NCI-H2029 (cell line): ENCODE measurements around the gene DYNC1LI1.
"Not testable (repeated sequence)": the region's sequence is repeated elsewhere in the genome, so short reads cannot be mapped to it uniquely, and the experiment has no call there.

ENCODE experiments used
- DNase-seq: peaks from one replicate; lab custom pipeline; 2025; lab: John Stamatoyannopoulos, UW

The DYNC1LI1 gene

DNA sequence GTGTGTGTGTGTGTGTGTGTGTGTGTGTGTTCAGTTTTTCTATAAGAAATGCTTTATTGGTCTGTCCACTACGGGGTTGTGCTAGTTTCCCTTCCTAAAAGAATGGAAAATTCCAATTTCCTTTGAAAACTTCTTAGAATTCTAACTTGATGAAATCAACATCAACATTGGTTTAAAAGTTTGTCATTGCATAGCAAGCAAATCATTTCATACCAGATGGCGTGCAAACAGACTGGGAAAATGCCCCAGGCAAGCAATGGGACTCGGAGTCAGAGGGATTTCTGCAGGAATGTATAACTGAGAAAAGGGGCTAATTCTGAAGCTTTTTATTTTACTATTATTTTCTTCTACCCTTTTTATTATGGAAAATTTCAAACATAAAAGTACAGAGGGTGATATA is 13.1 kb upstream of the DYNC1LI1 start:
- DNase-seq: no peak

DNA sequence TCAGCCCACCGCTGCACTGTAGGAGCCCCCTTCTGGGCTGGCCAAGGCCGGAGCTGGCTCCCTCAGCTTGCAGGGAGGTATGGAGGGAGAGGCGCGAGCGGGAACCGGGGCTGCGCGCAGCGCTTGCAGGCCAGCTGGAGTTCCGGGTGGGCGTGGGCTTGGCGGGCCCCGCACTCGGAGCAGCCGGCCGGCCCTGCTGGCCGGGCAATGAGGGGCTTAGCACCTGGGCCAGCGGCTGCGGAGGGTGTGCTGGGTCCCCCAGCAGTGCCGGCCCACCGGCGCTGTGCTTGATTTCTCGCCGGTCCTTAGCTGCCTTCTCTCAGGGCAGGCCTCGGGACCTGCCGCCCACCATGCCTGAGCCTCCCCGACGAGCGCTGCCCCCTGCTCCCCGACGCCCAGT is 8.0 kb upstream of the DYNC1LI1 start:
- DNase-seq: not testable (repeated sequence)

DNA sequence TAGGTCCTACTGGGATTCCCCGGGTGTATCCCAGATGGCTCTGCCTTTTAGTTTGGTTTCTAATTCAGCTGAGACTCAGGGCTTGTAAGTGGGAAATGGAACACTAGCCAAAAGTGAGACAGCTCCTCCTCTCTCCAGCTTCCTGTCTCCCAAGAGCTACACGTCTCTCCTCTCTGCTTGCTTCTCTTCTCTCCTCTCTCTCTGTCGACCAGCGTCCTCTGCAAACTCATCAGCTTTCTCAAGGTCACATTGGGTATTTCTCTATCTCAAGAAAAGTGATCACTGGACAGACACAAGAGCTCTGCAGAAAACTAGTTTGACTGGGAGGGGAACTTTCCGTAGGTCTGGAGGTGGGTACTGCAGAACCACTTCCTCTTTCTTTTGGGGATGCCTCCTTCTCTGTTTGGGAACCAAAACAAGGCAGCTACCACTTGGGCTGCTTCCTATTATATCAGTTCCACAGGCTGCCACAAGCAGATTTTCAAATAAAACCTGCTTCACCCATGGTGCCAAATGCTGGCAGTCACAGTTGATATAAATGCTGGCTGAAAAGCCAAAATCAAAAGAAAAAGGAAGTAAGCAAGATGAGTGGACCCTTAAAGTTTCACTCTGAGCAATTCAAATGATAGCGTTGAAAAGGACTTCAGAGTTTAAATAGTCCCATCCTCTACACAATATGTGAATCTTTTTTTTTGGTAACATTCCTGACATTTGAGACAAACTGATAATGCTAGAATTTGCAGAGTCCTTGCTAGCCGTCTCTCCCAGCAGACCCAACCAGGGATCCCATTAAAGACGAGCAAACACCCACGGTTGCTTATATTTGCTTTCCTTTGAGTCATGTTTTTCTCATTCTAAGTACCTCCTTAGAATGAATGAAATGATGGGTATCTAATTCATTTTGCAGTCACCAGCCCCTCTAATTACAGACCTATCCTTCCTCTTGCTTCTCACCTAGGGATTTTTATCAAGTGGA is 7.2 kb upstream of the DYNC1LI1 start:
- DNase-seq: peak; percentile 29

DNA sequence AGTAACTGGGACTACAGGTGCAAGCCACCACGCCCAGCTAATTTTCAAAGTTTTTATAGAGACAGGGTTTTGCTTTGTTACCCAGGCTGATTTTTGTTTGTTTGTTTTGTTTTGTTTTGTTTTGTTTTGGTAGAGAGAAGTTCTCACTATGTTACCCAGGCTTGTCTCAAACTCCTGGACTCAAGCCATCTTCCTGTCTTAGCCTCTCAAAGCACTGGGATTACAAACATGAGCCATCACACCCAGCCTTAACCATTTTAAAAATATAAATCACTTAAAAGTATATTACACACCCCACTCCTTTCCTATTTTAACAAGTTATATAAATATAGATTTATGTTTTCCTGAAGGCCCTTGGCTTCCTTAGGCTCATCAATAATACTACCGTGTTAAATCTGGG is 6.5 kb upstream of the DYNC1LI1 start:
- no peak for DNase-seq

DNA sequence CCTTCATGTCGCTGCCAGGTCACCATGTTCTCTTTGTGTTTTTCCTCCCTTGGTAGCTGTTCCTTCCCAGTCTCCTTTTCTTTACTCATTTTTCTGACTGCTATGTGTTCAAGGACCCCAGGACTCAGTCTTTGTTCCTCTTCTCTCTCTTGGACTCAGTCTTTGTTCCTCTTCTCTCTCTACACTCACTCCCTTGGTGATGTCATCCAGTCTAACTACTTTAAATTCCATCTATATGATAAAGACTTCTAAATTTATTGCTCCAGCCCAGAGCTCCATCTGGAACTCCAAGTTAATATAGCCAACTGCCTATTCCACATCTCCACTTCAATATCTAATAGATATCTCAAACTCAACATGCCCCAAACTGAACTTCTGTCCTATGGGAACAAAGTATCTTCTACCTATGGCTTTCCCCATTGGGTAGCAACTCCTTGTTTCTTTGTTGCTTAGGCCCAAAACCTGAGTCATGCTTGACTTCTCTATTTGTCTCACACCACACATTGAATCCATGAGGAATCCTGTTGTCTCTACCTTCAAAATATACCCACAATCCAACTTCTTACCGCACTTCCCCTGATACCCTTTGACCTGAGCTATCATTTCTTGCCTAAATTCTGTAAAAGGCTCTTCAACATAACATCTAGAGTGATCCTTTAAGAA is 4.9 kb upstream of the DYNC1LI1 start:
- no peak for DNase-seq

DNA sequence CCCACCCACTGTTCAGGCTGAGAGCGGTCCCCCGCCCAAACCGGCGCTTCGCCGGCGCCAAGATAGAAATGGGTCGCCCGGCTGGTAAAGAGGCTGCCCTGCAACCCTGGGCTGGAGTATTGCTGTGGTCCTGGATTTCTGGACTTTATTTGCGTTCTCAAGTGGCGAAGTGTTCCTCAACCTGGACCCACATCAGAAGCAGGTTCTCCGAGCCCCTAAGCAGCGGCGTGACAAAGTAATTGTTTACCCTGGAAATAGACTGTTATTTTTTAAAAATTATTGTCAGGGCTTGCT is 481 bp upstream of the DYNC1LI1 start:
- peak; percentile 62 for DNase-seq

DNA sequence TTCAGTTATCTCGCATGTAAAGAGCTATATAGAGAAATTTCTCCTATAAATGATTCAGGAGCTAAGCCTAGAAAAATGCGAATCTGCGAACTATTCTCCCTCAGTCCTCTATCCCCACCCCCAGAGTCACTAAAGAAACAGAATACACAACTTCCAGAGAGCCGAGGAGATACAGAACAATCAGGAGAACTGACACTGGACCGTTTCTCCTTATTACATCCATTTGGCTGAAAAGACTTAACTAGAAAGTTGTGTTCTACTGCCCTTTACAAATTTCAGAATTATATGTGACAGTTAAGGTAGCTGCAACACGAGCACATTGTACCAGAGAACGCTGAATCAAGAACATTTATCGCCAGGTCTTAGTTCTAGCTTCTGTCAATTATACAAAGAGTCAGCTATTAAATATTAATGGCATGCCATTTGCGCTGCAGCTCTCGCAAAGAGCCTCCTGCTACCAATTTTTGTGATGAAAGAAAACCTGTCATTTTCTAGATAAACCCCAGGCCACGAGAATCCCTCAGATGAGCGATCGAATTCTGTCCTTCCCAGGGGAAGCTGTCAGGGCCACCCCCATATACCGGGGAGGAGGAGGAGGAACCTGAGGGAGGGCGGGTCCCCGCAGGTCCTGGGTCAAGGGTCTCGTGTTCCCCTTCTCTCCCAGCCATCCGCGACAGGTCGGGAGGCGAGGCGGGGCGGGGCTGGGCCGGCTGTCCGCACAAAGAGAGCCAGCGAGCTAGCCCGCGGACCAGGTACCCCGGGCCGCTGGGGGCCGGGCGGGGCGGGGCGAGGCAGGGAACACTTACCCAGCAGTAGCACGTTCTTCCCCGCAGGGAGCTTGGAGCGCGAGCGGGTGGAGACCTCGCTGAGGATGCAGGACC is 878 bp downstream of the DYNC1LI1 start:
- DNase-seq: peak; percentile 63

DNA sequence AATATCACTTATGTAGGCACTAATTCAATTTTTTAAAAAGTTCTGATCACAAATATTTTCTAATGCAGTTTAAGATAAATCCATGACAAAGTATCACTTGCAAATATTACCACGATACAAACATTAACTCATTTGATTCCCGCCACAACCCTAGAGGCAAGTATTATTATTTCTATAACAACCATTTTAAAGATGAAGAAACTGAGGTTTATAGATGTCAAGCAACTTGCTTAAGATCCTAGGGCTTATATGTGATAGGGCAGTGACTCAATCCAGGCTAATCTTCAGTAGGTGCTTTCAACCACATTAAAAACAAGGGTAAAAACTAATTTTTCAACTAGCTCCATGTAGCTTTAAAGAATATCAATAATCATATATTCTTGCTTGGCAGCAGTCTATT is 1.7 kb downstream of the DYNC1LI1 start:
- DNase-seq: no peak

DNA sequence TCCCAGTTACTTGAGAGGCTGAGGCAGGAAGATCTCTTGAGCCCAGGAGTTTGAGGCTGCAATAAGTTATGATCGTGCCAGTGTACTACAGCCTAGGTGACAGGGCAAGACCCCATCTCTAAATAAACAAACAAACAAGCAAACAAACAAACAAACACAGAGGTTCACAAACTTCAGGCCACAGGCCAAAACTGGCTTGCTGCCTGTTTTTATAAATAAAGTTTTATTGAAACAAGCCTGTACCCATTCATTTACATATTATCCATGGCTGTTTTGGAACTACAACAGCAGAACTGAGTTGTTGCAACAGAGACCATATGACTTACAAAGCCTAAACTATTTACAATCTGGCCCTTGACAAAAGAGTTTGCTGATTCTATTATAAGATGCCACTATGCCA is 6.5 kb downstream of the DYNC1LI1 start:
- DNase-seq: no peak

DNA sequence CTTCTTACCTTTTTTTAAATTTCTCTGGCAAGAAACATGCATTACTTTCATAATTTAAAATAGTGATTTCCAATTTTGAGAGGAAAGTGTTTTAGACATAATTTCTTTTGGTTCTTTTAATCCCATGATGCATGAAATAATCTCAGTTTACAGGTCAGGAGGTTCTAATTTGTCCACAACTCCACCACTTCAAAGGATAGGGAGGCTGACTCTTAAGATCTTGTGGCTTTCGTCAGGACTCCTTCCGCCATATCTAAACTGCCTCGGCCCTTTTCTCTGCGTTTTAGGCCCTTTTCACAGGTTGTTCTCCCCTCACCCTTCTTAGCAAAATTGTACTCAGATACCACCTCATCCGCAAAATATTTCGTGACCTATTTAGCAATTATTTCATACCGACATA is 8.0 kb downstream of the DYNC1LI1 start:
- no peak for DNase-seq

DNA sequence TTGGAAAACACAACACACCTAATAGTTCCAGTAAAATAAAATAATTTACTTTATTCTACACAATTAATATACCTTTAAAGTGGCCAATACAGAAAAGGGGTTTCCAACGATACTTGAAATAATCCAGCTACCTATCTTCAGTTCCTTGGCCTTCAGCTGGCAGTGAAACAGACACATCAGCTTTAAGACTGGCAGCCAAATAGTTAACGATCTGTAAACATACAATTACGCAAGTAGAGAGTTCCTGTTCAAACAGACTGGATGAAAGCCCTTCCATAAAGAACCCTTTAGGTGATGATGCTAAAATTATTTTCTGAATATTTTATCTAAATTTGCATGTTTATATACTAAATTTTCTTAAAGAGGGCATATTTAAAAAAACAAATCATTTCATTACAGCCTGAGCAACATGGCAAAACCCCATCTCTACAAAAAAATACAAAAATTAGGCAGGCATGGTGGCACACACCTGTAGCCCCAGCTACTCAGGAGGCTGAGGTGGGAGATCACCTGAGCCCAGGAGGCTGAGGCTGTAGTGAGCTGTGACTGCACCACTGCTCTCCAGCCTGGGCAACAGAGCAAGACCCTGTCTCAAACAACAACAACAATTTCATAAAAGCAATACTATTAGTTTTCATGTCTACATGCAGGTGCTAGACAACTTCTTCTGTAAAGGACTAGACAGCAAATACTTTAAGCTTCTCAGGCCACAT is 12.9 kb downstream of the DYNC1LI1 start:
- DNase-seq: peak; percentile 93

DNA sequence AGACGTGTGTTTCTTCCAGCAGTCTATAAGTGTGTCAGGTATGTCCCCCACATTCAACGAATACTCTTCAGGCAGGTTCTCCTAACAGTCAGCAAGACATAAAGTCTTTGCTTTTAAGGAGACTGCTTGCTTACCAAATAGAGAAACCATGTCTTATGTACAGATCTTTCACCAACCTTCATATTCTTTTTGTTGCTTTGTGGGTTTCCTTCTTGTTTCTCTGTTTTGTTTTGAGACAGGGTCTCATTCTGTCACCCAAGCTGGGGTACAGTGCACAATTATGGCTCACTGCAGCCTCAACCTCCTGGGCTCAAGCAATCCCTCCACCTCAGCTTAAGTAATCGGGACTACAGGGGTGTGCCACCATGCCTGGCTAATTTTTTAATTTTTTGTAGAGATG is 14.3 kb downstream of the DYNC1LI1 start:
- DNase-seq: no peak

DNA sequence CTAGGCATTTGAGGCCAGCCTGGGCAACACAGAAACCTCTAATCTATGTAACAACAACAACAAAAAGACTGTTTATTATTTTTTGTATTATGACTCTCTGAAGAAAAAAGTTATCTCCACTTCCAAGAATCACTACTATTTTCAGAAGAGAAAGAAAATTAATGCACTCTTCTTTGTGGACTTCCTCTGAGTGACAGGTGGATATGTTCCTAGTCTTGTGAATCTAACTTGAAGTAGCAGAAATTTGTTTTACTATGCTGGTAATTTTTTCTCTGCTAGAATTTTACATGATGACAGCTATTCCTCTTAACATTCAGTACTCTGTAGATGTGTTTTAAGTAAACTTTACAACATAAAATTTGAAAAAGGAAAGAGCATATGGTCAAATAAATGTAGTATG is 16.7 kb downstream of the DYNC1LI1 start:
- no peak for DNase-seq

DNA sequence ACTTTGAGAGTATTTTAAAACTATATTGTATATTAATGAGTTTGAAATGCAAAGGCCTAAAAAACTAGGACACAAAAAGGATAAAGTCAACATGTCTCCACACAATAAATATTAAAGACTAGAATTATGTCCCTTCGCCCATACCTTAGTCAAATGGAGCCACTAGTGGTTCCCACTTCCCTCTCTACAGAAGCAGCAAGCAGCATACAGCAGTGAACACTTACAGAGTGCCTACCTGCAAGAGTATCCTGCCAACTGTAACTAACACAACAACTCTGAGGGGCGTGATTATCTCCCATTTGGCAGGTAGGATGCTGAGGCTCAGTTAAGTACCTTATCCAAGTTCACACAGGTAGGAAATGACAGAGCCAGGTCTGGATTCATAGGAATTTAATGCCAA is 17.2 kb downstream of the DYNC1LI1 start:
- DNase-seq: peak; percentile 10

DNA sequence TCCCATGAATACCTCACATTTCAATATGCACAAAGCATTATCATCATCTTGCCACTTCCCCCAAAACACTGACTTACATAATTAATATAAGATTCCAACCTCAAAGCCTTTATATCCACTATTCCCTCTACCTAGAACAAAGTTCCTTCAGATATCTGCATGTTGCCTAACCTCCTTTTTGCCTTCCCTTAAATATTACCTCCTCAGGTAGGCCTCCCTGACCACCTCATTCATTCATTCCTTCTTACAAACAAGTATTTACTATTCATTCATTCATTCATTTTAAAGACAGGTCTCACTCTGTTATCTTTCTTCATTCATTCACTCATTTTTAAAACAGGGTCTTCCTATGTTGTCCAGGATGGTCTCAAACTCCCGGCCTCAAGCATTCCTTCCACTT is 18.6 kb downstream of the DYNC1LI1 start:
- DNase-seq: no peak

DNA sequence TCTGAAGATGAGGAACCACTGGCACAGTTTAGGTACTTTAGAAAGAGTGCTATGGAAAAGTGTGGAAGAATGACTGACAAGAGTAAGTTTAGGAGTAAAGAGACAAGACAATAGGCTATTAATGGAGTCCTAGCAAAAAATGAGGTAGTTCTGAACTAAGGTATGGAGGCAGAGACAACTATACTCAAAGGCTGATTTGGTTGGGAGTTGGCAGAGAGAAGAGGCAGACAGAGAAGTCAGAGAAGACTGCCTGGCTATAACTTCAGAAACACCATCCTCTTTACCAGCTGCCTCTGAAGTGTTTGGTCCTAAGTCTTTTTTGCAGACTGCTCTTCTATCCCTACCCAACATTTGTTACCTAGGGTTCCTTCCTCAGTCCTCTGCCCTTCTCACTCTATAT is 19.2 kb downstream of the DYNC1LI1 start:
- no peak for DNase-seq

DNA sequence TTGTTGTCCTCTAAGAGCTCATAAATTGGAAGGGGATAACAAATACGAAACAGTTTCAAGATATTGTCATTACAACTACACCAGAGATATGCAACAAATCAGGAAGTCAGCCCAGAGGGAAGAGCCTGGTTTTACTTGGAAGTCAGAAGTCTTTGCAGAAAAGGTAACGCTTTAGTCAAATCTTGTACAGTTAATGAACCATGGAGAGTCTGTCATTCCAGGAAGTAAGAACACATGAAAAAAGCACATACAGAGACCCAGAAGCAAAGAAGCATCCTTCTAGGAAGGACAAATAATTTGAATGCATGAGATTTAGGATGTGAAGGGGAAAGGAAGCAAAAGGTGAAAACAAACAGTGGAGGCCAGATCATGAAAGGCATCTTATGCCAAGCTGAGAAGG is 19.6 kb downstream of the DYNC1LI1 start:
- DNase-seq: no peak

DNA sequence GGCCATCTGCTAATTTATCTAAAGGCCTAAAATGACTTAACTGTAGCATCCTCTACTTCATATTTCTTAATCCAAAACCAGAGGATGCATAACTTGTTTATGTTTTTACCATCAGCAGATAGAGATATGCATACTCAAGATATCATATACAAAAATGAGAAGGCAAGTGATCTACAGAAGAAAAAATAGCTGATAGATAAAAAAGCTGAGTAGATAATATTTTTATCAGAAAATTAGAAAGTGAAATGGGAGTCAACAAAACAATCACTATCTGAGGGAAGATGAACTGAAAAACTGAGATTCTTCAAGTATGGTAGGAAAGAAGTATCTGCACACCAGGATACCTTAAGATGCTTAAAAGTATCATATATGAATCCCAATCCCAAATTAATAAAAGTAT is 25.4 kb downstream of the DYNC1LI1 start:
- DNase-seq: no peak

DNA sequence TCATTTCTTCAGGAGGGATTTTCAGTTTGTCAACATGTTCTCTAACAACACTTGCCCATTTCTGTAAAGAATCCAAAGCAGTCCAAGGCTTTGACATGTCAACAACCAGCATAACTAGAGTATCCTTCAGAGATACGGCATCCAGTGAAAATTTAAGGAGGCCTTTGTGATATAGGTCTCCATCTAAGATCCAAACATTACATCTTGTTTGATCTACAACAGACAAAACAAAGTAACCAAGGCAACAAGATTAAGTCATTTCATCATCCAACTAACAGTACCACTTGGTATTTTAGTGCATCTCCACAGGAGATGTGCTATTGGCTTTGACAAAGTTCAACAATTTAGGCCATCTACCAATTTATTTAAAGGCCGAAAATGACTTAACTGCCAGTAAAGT is 25.8 kb downstream of the DYNC1LI1 start:
- DNase-seq: no peak

DNA sequence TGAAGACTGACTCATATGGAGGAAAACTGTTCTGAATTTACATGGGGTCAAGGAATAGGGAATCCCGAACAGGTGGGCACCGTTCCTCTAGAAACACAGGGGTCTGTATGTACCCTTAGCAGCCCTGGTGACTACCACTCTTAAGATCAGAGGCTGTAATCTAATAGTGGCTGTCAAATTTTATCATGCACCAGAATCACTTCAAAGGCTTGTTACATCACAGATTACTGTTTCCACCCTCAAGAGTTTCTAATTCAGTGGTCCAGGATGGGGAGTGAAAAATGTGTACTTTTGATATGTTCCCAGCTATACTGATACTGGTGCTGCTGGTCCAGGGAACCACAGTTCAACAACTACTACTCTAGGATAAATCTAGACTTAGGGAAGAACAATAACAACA is 27.9 kb downstream of the DYNC1LI1 start:
- DNase-seq: no peak

DNA sequence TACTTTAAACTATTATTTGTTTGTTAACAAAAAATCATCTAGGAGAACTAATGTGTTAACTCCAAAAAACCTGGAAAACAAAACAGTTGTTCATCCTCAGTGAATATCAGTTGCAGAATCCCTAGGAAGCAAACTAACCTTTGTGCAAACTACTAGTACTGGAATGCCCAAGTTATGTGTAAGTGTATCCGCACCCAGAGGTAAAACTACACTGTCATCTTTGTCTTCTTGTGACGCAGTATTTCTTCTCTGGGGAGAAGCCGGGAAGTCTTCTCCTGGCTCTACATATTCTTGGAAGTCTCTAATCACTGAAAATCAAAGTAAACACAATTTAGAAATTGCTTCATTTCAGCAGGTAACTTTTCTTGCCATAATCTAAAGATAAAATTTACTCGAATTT is 29.8 kb downstream of the DYNC1LI1 start:
- DNase-seq: no peak

DNA sequence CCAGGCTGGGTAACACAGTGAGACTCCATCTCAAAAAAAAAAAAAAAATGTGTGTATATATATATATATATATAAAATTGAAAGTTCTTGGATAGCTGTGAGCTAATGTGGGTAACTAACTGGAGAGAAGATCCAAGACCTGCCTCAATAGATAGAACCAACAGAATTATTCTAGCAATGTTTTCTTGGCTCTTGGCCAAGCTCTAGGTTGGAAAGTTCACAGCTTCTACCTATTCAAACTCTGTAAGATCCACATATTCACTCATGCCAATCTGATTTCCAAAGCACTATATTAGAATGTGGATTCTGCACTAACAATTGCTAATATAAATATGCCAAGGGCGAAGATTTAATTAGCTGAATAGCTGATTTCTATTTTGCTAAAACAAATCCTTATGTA is 38.2 kb downstream of the DYNC1LI1 start:
- DNase-seq: no peak
